AG09319 (cell line): Measurements from ENCODE around the gene SLC17A7.

Experiments
- DNase-seq: peaks from one replicate; pipeline ENCODE4 v3.0.0-alpha.2; 2010; ENCODE audit warnings: low read depth; ENCODE audit errors: extremely low read depth
- CTCF ChIP-seq: IDR thresholded peaks from 2 replicates; pipeline ENCODE4 v1.5.1; 2011; ENCODE audit warnings: low read depth, mild to moderate bottlenecking, inconsistent platforms, low read length, moderate library complexity

SLC17A7 gene

GRCh38 chr19:49441210-49441959 is at the start of gene SLC17A7:
Gene SLC17A7, minus strand, starts transcription at chr19:49441527. Its CDS starts 148 bp downstream, at chr19:49441379.
- TF ChIP-seq CTCF, result no peak
- DNase-seq, result no peak

- no peak for TF ChIP-seq CTCF
- no peak for DNase-seq
Observed at GRCh38 chr19:49490287-49491029, 49.1 kb upstream of the SLC17A7 start.

GRCh38 chr19:49489601-49490167 is 48.4 kb upstream of the SLC17A7 start:
- DNase-seq, result no peak
- TF ChIP-seq CTCF, result no peak

- TF ChIP-seq CTCF, result no peak
- no peak for DNase-seq
Observed at GRCh38 chr19:49488863-49489537, 47.7 kb upstream of the SLC17A7 start.

- DNase-seq, result no peak
- no peak for TF ChIP-seq CTCF
Observed at GRCh38 chr19:49488046-49488862, 46.9 kb upstream of the SLC17A7 start.

GRCh38 chr19:49487277-49488045 is 46.1 kb upstream of the SLC17A7 start, which contains the start of gene RPL13A:
Gene RPL13A, plus strand, starts transcription at chr19:49487608. Its CDS starts 22 bp downstream, at chr19:49487630.
- DNase-seq, result peak; percentile 99
- no peak for TF ChIP-seq CTCF
